Gastrocnemius medialis (tissue), 4 donors: ENCODE results near the gene LNPEP.

Experiments used
- CTCF ChIP-seq, 5 experiments: fragments of 450-650 bp in 3 of 5; fragments of 200-600 bp in 2 of 5; sonication (generic) in 2 of 5; IDR thresholded peaks in 4 of 5; conservative IDR thresholded peaks in 1 of 5; 1 replicate in 4 of 5; 2 replicates in 1 of 5; pipeline ENCODE4 v1.5.1; 2016 to 2019; ENCODE audit warnings: antibody characterized with exemption in 5 of 5, mild to moderate bottlenecking in 3 of 5, moderate library complexity in 3 of 5
- POLR2A ChIP-seq, 2 donors: fragments of 450-650 bp; IDR thresholded peaks; one replicate each; pipeline ENCODE4 v1.6.1; 2017; ENCODE audit warnings: antibody characterized with exemption in 2 of 2, mild to moderate bottlenecking in 2 of 2, moderate library complexity in 2 of 2

GRCh38 chr5:96928931-96929708 is 6.8 kb upstream of the LNPEP start:
- TF ChIP-seq POLR2A (IDR thresholded peaks at IDR 0.05) (no peak), CTCF (IDR thresholded peaks at IDR 0.05 in 4 of 5, conservative IDR thresholded peaks at IDR 0.05 in 1 of 5) (no peak)
